ENCODE results near the gene AP3S2. TPM values are rescaled to one million over a fixed set of nuclear protein-coding genes. Genes with fewer than 3 reads are reported as not detected.

Gene AP3S2
- total and polyA plus RNA-seq, 8 donors = 8.4 to 90.4 (median 24.0) TPM

DNA sequence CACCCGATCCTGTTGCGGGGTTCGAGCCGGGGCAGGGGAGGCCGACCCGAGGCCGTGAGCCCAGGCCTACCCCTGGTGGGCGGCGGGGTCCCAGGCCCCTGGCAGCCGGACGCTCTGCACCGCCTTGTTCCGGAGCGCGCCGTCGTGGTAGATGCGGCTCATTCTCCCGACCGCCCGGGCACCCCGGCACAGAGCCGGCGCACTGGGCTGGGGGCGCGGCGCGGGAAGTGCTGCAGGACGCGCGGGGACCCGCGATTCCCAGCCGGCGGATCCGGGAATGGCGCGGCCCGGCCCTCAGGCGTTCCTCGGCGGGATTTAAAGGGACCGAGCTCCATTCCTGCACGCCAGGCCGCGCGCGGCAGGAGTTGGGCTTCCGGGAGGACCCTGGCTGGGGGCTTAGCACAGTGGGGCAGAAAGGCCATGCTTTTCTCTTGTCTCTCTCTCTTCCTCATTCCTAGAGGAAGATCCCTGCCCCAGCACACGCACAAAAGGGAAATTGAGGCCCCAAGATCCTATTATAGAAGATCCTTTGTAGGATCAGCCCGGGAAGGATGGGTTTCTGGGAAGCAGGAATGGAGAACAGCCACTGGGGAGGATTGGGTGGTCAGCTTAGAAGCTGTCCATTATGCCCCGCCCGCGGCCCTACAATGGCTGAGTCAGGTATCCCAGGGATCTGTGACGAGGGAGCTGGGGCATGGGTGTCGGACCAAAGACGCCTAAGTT, 19.0 kb upstream of the AP3S2 start, which contains the start of gene ARPIN:
ARPIN (minus strand) TSS at position 279 of the 723 bp plus-strand sequence; CDS start at position 162, 117 bp downstream.
- peak; percentile 65 to 87 for DNase-seq
- peaks cover 15 to 33% (median 23%) of the 10 kb centered on the region in 4 donors for H3K4me1 ChIP-seq
- TF ChIP-seq CTCF (IDR thresholded peaks at IDR 0.05) = no peak
- no peak for TF ChIP-seq EP300 (IDR thresholded peaks at IDR 0.05)
- TF ChIP-seq POLR2A (IDR thresholded peaks at IDR 0.05) = no peak
- TF ChIP-seq POLR2AphosphoS5 (IDR thresholded peaks at IDR 0.05) = no peak
- H3K9me3 ChIP-seq = no peaks in the 10 kb centered on the region
- peak within 1 kb of the TSS; percentile 76 to 91 (median 85) for H3K27ac ChIP-seq
- H3K27me3 ChIP-seq = peaks cover 0 to 4% (median 0%) of the 10 kb centered on the region in 3 donors
- intact Hi-C loops (cut with DNase I; ENCODE audit: low total_unique reads) = no loop called here
- peak within 1 kb of the TSS; percentile 78 to 92 (median 83) for H3K4me3 ChIP-seq
- peaks cover 0 to 27% (median 16%) of the 10 kb centered on the region in 4 donors for H3K36me3 ChIP-seq
- WGBS, 5 donors = 8 to 19% (median 9%) methylated on average over 23 to 57 of the region's 57 CpGs

DNA sequence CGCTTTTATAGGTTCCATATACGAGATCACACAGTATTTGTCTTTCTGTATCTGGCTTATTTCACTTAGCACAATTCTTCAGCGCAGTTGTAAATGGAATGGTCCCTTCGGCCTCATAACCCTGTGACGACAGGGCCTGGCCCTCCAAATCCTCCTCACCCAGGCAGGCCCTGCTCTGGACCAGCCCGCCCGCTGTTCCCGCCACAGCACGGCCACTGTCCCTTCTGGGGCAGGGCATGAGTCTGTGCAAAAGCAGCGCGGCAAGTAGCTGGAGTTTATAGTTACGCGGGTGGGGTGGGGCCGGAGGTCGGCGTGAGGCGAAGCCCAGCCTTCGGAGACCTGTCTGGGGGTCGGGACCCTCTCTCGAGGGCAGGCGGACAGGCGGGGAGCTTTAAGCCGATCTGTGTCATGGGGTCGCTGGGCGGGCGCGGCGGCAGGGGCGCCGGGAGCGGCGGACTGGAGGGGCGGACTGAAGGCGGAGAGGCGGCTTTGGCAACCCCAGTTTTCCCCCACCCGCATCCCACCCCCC, 18.4 kb upstream of the AP3S2 start:
- WGBS, 5 donors = 1 to 7% (median 5%) methylated on average over 15 to 36 of the region's 36 CpGs
- H3K27ac ChIP-seq = peak overlapping the region; percentile 76 to 91 (median 85)

GRCh38 chr15:89910891-89911626, 17.3 kb upstream of the AP3S2 start:
- no peaks in the 10 kb centered on the region for H3K9me3 ChIP-seq
- DNase-seq = peak in 1 of 2 donors; percentile 23
- peak overlapping the region in 1 of 4 donors; percentile 78 for H3K4me3 ChIP-seq
- 56 to 75% (median 69%) methylated on average over 6 of the region's 6 CpGs for WGBS, 5 donors
- no peak for TF ChIP-seq CTCF (IDR thresholded peaks at IDR 0.05)
- TF ChIP-seq POLR2A (IDR thresholded peaks at IDR 0.05) = no peak
- no peak for TF ChIP-seq EP300 (IDR thresholded peaks at IDR 0.05)
- no peak for TF ChIP-seq POLR2AphosphoS5 (IDR thresholded peaks at IDR 0.05)
- peaks cover 15 to 33% (median 23%) of the 10 kb centered on the region in 4 donors for H3K4me1 ChIP-seq
- H3K27ac ChIP-seq = no peak overlapping the region
- peaks cover 0 to 4% (median 0%) of the 10 kb centered on the region in 3 donors for H3K27me3 ChIP-seq
- intact Hi-C loops (cut with DNase I; ENCODE audit: low total_unique reads) = no loop called here
- H3K36me3 ChIP-seq = peaks cover 0 to 43% (median 33%) of the 10 kb centered on the region in 4 donors

More for the DNA sequence above, 18.4 kb upstream of the AP3S2 start:
- H3K4me3 ChIP-seq = peak overlapping the region; percentile 78 to 92 (median 83)
- TF ChIP-seq CTCF (IDR thresholded peaks at IDR 0.05) (no peak), POLR2AphosphoS5 (IDR thresholded peaks at IDR 0.05) (peak in 2 of 3 donors; percentile 20 to 62)
- intact Hi-C loops (cut with DNase I; ENCODE audit: low total_unique reads) = no loop called here
- peaks cover 0 to 33% (median 22%) of the 10 kb centered on the region in 4 donors for H3K36me3 ChIP-seq
- H3K4me1 ChIP-seq = peaks cover 15 to 33% (median 23%) of the 10 kb centered on the region in 4 donors
- no peaks in the 10 kb centered on the region for H3K9me3 ChIP-seq
- peaks cover 0 to 4% (median 0%) of the 10 kb centered on the region in 3 donors for H3K27me3 ChIP-seq
- peak; percentile 49 to 70 for DNase-seq

DNA sequence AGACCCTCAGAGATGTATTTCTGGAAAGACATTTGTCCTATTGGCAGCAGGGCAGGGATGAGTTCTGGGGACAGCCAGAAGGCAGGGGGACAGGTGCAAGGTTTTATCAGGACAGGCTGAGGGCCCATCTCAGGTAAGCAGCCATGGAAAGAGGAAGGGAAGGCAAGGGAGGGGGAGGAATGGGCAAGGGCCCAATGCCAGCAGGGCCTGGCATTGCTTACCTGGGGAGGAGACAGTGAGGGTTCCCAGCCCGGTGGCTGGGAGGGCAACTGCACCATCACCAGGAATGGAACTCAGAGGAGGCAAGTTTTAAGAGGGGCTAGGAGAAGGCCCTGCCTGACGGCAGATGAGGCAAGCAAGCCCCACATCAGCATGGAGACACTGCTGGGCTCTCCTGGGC, 15.8 kb upstream of the AP3S2 start:
- TF ChIP-seq CTCF (IDR thresholded peaks at IDR 0.05) (no peak), EP300 (IDR thresholded peaks at IDR 0.05) (no peak), POLR2AphosphoS5 (IDR thresholded peaks at IDR 0.05) (no peak), POLR2A (IDR thresholded peaks at IDR 0.05) (no peak)
- Histone ChIP-seq H3K4me1 (peaks cover 15 to 33% (median 23%) of the 10 kb centered on the region in 4 donors), H3K4me3 (no peak overlapping the region), H3K9me3 (no peaks in the 10 kb centered on the region), H3K27ac (no peak overlapping the region), H3K27me3 (peaks cover 0 to 4% (median 0%) of the 10 kb centered on the region in 3 donors), H3K36me3 (peaks cover 1 to 58% (median 44%) of the 10 kb centered on the region in 4 donors)
- intact Hi-C loops (cut with DNase I; ENCODE audit: low total_unique reads) = loop anchor here (10.0 kb wide), 1 partner anchor 165 kb away; no protein-coding TSS in a partner anchor
- WGBS, 5 donors = 18 to 43% (median 31%) methylated on average over 1 to 2 of the region's 2 CpGs
- no peak for DNase-seq
